Suprapubic skin (tissue), 3 donors: ENCODE measurements around the gene RBM4B.

Source experiments
- EP300 ChIP-seq: sonication (generic); formaldehyde crosslinking; IDR thresholded peaks from one replicate; pipeline ENCODE4 v1.6.1; 2017; ENCODE audit warnings: antibody characterized with exemption
- POLR2A ChIP-seq, 2 donors: fragments of 450-650 bp; IDR thresholded peaks; one replicate each; pipeline ENCODE4 v1.6.1; 2017; ENCODE audit warnings: antibody characterized with exemption in 2 of 2, mild to moderate bottlenecking in 2 of 2, moderate library complexity in 2 of 2
- TF ChIP-seq, protein P1 (sequence below), 2 donors: fragments of 200-600 bp in 1 of 2; fragments of 450-650 bp in 1 of 2; sonication (generic) in 1 of 2; IDR thresholded peaks; one replicate each; pipeline ENCODE4 v1.5.1; 2016 to 2019; ENCODE audit warnings: antibody characterized with exemption in 2 of 2, mild to moderate bottlenecking in 1 of 2, moderate library complexity in 1 of 2

DNA sequence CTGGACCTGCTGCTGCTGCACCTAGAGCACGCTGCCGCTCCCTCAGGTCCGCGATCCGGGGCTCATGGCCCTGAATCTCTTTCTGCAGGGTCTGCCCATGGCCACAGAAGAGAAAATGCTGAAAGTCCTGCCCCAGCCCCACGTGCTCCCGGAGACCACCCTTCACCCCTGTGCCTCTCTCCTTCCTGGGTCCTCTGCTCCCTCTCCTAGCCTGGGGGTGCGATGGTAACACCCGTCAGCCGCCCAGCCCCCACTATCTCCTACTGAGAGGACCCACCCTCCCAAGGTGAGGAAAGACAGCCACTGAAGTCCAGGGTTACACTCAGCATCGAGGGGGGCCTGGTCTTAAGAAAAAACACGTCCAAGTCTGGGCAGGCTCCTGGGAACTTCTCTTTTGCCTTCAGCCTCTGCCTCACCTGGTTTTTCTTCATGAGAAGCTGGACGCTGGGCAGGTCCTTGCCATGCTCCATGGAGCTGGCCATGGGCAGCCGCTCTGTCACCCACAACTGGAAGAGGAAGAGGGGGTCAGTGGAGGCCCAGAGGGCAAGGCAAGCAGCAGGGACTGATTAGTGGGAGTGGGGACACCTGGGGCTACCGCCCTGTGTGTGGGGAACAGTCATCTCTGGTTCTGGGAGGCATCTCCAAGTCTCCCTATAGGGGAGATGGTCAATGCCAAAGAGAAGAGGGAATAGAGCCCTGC is 15.8 kb upstream of the RBM4B start:
- TF ChIP-seq, protein P1, sequence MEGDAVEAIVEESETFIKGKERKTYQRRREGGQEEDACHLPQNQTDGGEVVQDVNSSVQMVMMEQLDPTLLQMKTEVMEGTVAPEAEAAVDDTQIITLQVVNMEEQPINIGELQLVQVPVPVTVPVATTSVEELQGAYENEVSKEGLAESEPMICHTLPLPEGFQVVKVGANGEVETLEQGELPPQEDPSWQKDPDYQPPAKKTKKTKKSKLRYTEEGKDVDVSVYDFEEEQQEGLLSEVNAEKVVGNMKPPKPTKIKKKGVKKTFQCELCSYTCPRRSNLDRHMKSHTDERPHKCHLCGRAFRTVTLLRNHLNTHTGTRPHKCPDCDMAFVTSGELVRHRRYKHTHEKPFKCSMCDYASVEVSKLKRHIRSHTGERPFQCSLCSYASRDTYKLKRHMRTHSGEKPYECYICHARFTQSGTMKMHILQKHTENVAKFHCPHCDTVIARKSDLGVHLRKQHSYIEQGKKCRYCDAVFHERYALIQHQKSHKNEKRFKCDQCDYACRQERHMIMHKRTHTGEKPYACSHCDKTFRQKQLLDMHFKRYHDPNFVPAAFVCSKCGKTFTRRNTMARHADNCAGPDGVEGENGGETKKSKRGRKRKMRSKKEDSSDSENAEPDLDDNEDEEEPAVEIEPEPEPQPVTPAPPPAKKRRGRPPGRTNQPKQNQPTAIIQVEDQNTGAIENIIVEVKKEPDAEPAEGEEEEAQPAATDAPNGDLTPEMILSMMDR (IDR thresholded peaks at IDR 0.05): no peak
- TF ChIP-seq EP300 (no peak), POLR2A (IDR thresholded peaks at IDR 0.05) (no peak)
